OCI-LY3 (cell line): ENCODE results near the gene HYAL1.

Source experiments
- H2AFZ ChIP-seq: fragments of 200-600, 300-600 bp; shearing (Covaris generic); 2 replicates; pipeline ENCODE4 v1.6.0; 2014; ENCODE audit warnings: antibody characterized with exemption, low read depth, low read length
- H3K27ac ChIP-seq: fragments of 200-600, 300-600 bp; sonication (generic); 2 replicates; pipeline ENCODE4 v1.5.1; 2014; ENCODE audit warnings: mild to moderate bottlenecking, low read length, moderate library complexity, mixed read lengths
- H3K27me3 ChIP-seq: fragments of 200-600, 300-600 bp; sonication (generic); 2 replicates; pipeline ENCODE4 v1.6.1; 2014; ENCODE audit warnings: low read depth, low read length, mixed read lengths
- H3K36me3 ChIP-seq: fragments of 200-600, 300-600 bp; sonication (generic); replicated peaks from 2 replicates; pipeline ENCODE3; 2014; ENCODE audit warnings: low read depth, low read length, mixed read lengths
- H3K4me1 ChIP-seq: fragments of 300-600, 200-600 bp; sonication (generic); 2 replicates; pipeline ENCODE4 v1.6.1; 2014; ENCODE audit warnings: low read length, mixed read lengths
- H3K4me2 ChIP-seq: fragments of 200-600, 300-600 bp; sonication (generic); 2 replicates; pipeline ENCODE4 v1.6.1; 2014; ENCODE audit warnings: low read length, mixed read lengths
- H3K4me3 ChIP-seq: fragments of 300-600, 200-600 bp; sonication (generic); 2 replicates; pipeline ENCODE4 v1.5.1; 2014; ENCODE audit warnings: antibody characterized with exemption, mild to moderate bottlenecking, low read length, moderate library complexity
- H3K79me2 ChIP-seq: fragments of 300-600, 200-600 bp; shearing (Covaris generic); 2 replicates; pipeline ENCODE4 v1.6.1; 2014; ENCODE audit warnings: mild to moderate bottlenecking, low read length, mixed read lengths
- H3K9ac ChIP-seq: fragments of 300-600, 200-600 bp; shearing (Covaris generic); 2 replicates; pipeline ENCODE4 v1.6.0; 2014; ENCODE audit warnings: mild to moderate bottlenecking, low read length, moderate library complexity
- H3K9me3 ChIP-seq: fragments of 200-600, 300-600 bp; shearing (Covaris generic); 2 replicates; pipeline ENCODE4 v1.6.1; 2014; ENCODE audit warnings: low read length, mixed read lengths; ENCODE audit not compliant: insufficient read depth
- H4K20me1 ChIP-seq: fragments of 200-600, 300-600 bp; sonication (generic); 2 replicates; pipeline ENCODE4 v1.6.1; 2016; ENCODE audit warnings: low read length, mixed read lengths; ENCODE audit not compliant: insufficient read depth
- CTCF ChIP-seq: fragments of 200-600, 300-600 bp; sonication (generic); IDR thresholded peaks from 2 replicates; pipeline ENCODE4 v1.5.1; 2014; ENCODE audit warnings: antibody characterized with exemption, low read length, low read depth
- EZH2phosphoT487 ChIP-seq: fragments of 200-600 bp; shearing (Covaris generic); IDR thresholded peaks from 2 replicates; pipeline ENCODE4 v1.6.1; 2018; ENCODE audit warnings: antibody characterized with exemption, mixed run types, low read depth

Gene HYAL1

GRCh38 chr3:50322115-50322385 lies 18.7 kb upstream of the HYAL1 start:
- peak overlapping the region; percentile 86 for H3K9ac ChIP-seq
- peaks cover 32% of the 10 kb centered on the region for H3K4me1 ChIP-seq
- H3K4me3 ChIP-seq: peak overlapping the region; percentile 84
- no peak for TF ChIP-seq EZH2phosphoT487
- H2AFZ ChIP-seq: no peak overlapping the region
- H3K27me3 ChIP-seq: no peaks in the 10 kb centered on the region
- peak overlapping the region; percentile 87 for H3K4me2 ChIP-seq
- H3K9me3 ChIP-seq: no peaks in the 10 kb centered on the region
- no peaks in the 10 kb centered on the region for H4K20me1 ChIP-seq
- 0 out of 2 replicates have a peak overlapping the region, but pooled peaks have one; percentile 74 for H3K27ac ChIP-seq
- H3K36me3 ChIP-seq: peaks cover 22% of the 10 kb centered on the region
- peaks cover 27% of the 10 kb centered on the region for H3K79me2 ChIP-seq

GRCh38 chr3:50321336-50322114 lies 18.2 kb upstream of the HYAL1 start:
- Histone ChIP-seq H3K27me3 (no peaks in the 10 kb centered on the region), H2AFZ (peak overlapping the region; percentile 93), H3K4me2 (peak overlapping the region; percentile 87), H3K36me3 (peaks cover 24% of the 10 kb centered on the region), H3K27ac (peak overlapping the region; percentile 74), H3K4me3 (peak overlapping the region; percentile 84), H3K79me2 (peaks cover 23% of the 10 kb centered on the region), H3K9me3 (no peaks in the 10 kb centered on the region), H4K20me1 (no peaks in the 10 kb centered on the region), H3K9ac (peak overlapping the region; percentile 86), H3K4me1 (peaks cover 31% of the 10 kb centered on the region)
- TF ChIP-seq EZH2phosphoT487: no peak
- peak; percentile 61 for TF ChIP-seq CTCF

GRCh38 chr3:50320853-50321335 lies 17.5 kb upstream of the HYAL1 start:
- peak overlapping the region; percentile 93 for H2AFZ ChIP-seq
- peak overlapping the region; percentile 84 for H3K4me3 ChIP-seq
- peaks cover 31% of the 10 kb centered on the region for H3K4me1 ChIP-seq
- no peaks in the 10 kb centered on the region for H4K20me1 ChIP-seq
- no peaks in the 10 kb centered on the region for H3K9me3 ChIP-seq
- peak overlapping the region; percentile 74 for H3K27ac ChIP-seq
- H3K27me3 ChIP-seq: no peaks in the 10 kb centered on the region
- peak overlapping the region; percentile 86 for H3K9ac ChIP-seq
- no peak for TF ChIP-seq CTCF
- no peak for TF ChIP-seq EZH2phosphoT487
- H3K79me2 ChIP-seq: peaks cover 19% of the 10 kb centered on the region
- H3K36me3 ChIP-seq: peaks cover 28% of the 10 kb centered on the region
- peak overlapping the region; percentile 87 for H3K4me2 ChIP-seq

- Histone ChIP-seq H2AFZ (no peak overlapping the region), H3K9me3 (no peaks in the 10 kb centered on the region), H4K20me1 (no peaks in the 10 kb centered on the region), H3K27me3 (no peaks in the 10 kb centered on the region), H3K4me2 (peak overlapping the region; percentile 87), H3K79me2 (peaks cover 19% of the 10 kb centered on the region), H3K4me3 (peak overlapping the region; percentile 84), H3K27ac (no peak overlapping the region), H3K4me1 (peaks cover 31% of the 10 kb centered on the region), H3K36me3 (peaks cover 26% of the 10 kb centered on the region), H3K9ac (peak overlapping the region; percentile 86)
- TF ChIP-seq CTCF: no peak
- TF ChIP-seq EZH2phosphoT487: no peak
Measured at GRCh38 chr3:50319894-50320625, 16.7 kb upstream of the HYAL1 start.
